ENCODE measurements around the gene ZNF326.
"Not testable (repeated sequence)": the region's sequence is repeated elsewhere in the genome, so short reads cannot be mapped to it uniquely, and the experiment has no call there.

Gene ZNF326

GRCh38 chr1:89971600-89971999, 23.3 kb upstream of the ZNF326 start:
- DNase-seq, result no peak

DNA sequence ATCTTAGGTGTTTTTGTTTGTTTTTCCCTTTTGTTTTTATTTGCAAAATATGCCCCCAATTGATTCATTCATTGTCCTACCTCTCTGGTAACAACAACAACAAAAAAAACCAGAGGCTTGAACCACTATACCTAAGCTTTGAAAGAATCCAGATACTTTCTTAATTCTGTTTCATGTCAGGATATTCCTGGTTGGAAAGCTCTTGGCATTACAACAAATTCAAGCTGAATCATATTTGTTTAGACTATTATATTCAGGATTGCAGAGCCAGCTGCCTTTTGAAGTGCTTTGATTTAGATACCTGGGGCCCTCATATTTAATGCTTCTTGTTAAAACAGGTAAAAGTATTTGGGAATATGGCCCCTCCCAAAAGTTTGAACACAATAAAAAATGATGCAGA, 22.9 kb upstream of the ZNF326 start:
- DNase-seq, result no peak

- DNase-seq, result no peak
Observed at GRCh38 chr1:89973471-89974127, 21.3 kb upstream of the ZNF326 start.

- no peak for DNase-seq
Observed at GRCh38 chr1:89974256-89974655, 20.7 kb upstream of the ZNF326 start.

- DNase-seq, result no peak
Observed at GRCh38 chr1:89974696-89975470, 20.0 kb upstream of the ZNF326 start.

- DNase-seq, result no peak
Observed at GRCh38 chr1:89975540-89976125, 19.3 kb upstream of the ZNF326 start.

- no peak for DNase-seq
Observed at GRCh38 chr1:89978755-89979154, 16.2 kb upstream of the ZNF326 start.

GRCh38 chr1:89980605-89981004, 14.3 kb upstream of the ZNF326 start:
- DNase-seq, result no peak

GRCh38 chr1:89982846-89983245, 12.1 kb upstream of the ZNF326 start:
- DNase-seq, result not testable (repeated sequence)

DNA sequence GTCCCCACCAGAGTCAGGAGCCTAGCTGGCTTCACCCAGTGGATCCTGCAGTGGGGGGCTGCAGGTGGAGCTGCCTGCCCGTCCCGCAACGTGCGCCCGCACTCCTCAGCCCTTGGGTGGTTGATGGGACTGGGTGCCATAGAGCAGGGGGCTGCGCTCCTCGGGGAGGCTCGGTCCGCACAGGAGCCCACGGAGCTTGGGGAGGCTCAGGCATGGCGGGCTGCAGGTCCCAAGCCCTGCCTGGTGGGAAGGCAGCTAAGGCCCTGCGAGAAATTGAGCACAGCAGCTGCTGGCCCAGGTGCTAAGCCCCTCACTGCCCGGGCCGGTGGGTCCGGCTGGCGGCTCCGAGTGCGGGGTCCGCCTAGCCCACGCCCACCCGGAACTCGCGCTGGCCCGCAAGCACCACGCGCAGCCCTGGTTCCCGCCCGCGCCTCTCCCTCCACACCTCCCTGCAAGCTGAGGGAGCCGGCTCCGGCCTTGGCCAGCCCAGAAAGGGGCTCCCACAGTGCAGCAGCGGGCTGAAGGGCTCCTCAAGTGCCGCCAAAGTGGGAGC, 10.3 kb upstream of the ZNF326 start:
- DNase-seq, result not testable (repeated sequence)

GRCh38 chr1:89986020-89986419, 8.9 kb upstream of the ZNF326 start:
- DNase-seq, result no peak

DNA sequence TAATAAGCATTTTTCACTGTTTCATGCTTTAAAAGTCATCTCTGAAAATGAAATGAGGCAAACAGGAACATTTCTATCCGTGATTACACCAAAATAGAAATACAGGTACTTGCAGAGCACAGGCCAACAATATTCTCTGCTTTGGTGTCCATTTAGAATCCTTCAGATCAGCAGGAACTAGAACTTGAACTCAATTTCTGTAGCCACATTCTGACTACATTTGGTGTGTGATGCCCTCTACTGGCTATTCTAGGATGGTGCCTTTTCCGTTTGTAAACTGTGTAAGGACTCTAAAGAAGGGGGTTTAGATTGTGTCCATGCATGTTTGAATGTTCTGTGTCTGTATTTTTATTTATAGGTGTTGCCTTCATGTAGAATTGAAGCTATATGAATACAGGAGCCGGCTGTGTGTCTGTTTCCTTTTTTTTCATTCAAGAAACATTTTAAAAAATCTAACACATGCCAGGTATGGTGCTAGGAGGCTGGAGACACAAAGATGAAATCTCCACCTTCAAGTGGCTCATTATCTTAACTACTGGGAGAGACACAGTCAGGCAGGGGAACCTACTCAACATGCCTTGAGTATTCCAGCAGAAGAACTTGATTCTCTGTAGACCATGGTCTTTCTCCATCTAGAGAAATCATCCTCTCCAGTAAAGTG, 7.6 kb upstream of the ZNF326 start:
- peak; percentile 47 for DNase-seq

DNA sequence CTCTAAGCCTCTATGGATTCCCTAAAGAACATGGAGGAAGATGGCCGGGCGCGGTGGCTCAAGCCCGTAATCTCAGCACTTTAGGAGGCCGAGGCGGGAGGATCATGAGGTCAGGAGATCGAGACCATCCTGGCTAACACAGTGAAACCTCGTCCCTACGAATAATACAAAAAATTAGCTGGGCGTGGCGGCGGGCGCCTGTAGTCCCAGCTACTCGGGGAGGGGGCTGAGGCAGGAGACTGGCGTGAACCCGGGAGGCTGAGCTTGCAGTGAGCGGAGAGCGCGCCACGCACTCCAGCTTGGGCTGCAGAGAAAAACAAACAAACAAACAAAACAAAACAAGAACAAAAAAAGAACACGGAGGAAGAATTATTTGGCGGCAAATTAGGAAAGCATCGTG, 5.8 kb upstream of the ZNF326 start:
- no peak for DNase-seq

GRCh38 chr1:89989799-89990198, 5.1 kb upstream of the ZNF326 start:
- no peak for DNase-seq

DNA sequence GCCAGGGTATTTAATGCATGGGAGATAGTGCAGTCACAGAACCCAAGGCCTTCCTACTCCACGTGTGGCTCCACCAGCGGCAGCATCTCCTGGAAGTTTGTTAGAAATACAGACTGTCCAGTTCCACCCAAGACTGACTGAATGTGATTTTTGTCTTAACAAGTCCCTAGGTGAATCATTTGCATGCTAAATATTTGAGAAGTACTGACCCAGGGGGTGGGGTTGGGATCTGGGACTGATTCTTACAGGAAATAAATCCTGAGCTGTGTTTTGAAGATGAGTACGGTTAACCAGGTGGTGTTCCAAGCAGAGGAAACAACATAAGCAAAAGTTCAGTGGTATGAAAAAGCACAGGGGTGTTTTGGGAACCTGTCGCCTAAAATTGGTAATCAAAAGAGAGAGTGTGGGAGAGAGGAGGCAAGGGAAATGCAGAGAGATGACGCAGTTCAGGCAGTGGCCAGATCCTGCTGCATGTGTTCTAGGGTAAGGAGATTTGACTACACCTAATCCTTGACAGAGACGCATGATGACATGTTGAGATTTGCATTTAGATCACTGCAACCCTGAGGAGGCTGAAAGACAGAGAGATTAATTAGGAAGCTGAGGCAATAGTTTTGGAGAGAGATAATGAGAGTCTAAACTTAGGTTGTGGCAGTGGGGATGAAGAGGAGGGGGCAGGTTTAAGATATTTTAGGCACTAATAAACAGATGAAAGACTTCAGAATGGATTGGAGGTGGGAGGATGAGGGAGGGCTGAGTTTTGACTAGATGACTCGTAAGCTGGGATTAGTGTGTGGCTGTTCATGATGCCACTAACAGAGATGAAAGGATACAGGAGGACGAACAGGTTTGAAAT, 3.7 kb upstream of the ZNF326 start:
- DNase-seq, result no peak

- no peak for DNase-seq
Observed at GRCh38 chr1:89993541-89993940, 1.4 kb upstream of the ZNF326 start.

DNA sequence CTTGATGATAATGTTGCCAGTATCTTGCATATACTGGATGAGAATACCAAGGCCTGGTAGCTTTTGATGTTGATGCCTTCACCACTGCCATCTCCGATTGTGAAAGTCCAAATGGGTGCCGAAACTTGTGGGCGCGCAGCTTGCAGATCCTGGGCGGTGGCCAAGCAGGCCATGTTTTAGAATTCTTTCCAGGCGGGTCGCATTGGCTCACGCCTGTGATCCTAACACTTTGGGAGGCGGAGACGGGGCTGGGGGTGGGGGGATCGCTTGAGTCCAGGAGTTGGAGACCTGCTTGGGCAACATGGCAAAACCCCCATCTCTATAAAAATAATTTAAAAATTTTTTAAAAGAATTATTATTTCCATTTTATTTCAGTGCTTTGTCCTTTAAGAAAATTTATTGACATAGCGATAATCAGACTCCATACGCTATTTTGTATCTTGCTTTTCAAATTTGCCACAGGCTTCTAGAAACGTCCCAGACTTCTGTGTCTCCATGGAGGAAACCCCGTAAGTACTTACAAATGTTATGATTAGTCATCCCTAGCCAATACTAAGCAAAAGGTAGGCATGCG, 592 bp upstream of the ZNF326 start:
- peak; percentile 12 for DNase-seq

DNA sequence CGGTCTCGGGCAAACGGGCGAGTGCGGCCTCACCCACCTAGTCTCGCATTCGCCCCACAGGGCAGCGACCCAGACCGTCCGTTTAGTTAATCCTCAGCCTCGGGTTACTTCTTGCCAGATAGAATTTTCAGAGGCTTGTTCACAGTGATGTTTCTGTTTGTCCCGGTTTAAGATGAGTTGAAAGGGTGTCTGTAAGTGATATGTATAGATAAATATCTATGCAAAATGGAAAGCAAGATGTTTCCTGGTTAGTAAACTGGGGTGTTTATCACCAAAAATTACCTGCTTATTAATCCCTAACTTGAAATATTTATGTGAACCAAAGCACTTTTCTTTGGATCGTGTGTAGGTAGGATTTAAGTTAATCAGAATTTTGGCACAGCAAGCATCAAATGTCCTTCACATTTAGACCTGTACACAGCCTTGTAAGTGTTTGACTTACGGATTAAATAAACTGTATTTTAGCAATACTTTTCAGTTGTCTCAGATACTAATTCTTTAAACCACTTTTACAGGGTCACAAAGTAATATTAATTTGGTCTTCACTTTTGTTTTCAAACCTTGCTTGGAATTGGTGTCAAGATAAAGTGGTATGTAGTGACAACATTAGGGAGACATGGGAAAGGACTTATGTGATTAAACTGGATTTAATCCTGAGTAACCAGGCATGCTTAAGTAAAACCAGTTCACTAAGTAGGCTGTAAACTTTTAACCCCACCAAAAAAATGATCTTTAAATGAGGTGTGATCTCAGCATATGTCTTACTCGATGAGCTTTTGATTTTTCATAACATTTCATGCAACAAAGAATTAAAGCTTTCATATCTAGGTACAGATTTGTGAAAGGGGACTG, 914 bp downstream of the ZNF326 start:
- peak; percentile 32 for DNase-seq

DNA sequence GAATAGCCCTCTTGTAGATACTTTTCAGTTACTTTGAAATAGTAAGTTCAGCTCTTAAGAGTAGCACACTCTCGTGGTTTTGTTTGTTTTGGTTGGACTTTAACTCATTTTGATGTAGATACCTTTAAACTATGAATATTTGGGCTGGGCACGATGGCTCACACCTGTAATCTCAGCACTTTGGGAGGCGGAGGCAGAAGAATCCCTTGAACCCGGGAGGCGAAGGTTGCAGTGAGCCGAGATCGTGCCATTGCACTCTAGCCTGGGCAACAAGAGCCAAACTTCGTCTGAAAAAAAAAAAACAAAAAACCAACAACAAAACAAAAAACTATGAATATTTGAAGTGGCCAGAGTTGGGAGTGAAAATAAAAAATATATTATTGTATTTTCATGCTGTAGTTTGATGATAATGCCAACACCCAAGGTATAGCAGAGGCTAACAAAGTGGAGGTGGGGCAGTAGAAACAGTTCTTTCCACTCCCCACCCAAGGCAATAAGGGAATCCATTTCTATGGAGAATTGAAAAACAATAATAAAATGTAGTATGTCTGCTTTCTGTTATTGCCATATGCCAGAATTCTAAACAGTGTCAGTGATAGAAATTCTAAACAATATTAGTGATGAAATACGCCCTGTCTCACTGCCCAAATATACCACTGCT, 1.7 kb downstream of the ZNF326 start:
- no peak for DNase-seq

DNA sequence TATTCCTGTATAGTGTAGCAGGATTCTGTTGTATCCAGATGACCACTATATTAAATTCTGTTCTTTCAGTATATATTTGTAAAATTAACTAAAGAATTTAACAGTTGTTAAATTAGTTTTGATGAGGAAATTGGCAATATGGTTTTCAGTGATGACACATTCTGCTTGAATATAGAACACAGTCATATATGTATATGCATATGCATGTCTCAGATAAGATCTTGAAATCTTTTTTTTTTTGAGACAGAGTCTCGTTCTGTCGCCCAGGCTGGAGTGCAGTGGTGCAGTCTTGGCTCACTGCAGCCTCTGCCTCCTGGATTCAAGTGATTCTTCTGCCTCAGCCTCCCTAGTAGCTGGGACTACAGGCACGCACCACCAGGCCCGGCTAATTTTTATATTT, 2.2 kb downstream of the ZNF326 start:
- not testable (repeated sequence) for DNase-seq
